GM18520 (cell line): ENCODE data around the gene MTAP.
"Not testable (repeated sequence)": the region's sequence is repeated elsewhere in the genome, so short reads cannot be mapped to it uniquely, and the experiment has no call there.

ENCODE experiments used
- ATAC-seq: cut with Tn5 transposase; IDR thresholded peaks from one replicate; pipeline ENCODE4 v1.9.1; 2021; ENCODE audit not compliant: unreplicated experiment

MTAP gene

GRCh38 chr9:21906881-21907280 is 104.4 kb downstream of the MTAP start:
- ATAC-seq = no peak

GRCh38 chr9:21919377-21920362 is 117.2 kb downstream of the MTAP start:
- peak; percentile 71 for ATAC-seq

- no peak for ATAC-seq
These were observed 121.3 kb downstream of the MTAP start for GRCh38 chr9:21923694-21924093.

GRCh38 chr9:21927752-21928151 is 125.3 kb downstream of the MTAP start:
- no peak for ATAC-seq

GRCh38 chr9:21931428-21931827 is 129.0 kb downstream of the MTAP start:
- ATAC-seq = no peak

GRCh38 chr9:21933281-21933680 is 130.8 kb downstream of the MTAP start:
- no peak for ATAC-seq

- no peak for ATAC-seq
These were observed 131.4 kb downstream of the MTAP start for GRCh38 chr9:21933865-21934264.

- ATAC-seq = no peak
These were observed 133.2 kb downstream of the MTAP start for GRCh38 chr9:21935631-21936030.

- ATAC-seq = no peak
These were observed 133.7 kb downstream of the MTAP start for GRCh38 chr9:21936161-21936560.

DNA sequence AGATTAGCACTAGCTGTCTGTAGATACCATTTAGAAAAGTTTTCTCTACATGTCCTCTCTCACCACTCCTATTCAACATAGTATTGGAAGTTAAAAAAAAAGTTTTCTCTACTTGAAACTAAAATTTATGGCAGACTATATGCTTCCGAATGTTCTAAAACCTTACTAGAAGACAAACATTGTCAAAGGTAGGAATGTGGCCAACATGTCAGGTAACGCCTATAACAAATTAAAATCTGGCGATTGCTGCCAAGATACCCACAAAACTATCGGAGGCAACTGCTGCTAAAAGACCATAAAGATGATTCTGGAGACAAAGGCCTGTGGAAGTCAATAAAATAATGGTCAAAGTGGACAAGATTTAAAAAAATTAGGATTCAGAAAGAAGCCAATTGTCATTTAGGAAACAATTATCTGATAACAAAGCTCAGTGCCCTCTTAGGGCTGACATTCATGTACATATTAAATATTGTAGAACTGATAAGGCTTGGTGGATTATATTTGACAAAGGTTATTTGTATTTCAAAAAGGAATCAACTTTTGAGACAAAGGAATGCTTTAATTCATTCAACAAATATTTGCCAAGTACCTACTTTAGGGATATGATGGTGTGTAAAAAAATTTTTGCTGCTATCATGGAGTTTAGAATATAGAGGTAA is 139.0 kb downstream of the MTAP start:
- no peak for ATAC-seq

DNA sequence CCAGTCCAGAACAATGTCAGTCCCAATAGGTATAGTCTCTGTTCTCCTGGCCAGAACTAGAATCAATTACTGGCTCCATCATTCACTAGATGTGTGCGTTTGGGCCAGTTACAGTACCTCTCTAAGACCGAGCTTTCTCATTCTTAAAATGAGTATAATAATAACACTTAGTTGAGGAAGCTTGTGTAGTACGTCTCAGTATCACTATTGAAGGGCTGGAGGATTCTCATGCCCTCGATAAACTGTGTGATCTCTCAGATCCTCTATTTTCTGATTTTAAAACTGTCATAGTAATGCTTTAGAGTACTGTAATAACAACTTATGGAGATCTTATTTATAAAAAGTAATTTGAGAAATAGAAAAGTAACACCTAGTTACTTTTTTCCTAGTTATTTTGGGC is 141.0 kb downstream of the MTAP start:
- ATAC-seq = no peak

GRCh38 chr9:21945606-21946005 is 143.2 kb downstream of the MTAP start:
- ATAC-seq = no peak

GRCh38 chr9:21958833-21959232 is 156.4 kb downstream of the MTAP start:
- no peak for ATAC-seq

- not testable (repeated sequence) for ATAC-seq
These were observed 156.8 kb downstream of the MTAP start for GRCh38 chr9:21959268-21959667.

DNA sequence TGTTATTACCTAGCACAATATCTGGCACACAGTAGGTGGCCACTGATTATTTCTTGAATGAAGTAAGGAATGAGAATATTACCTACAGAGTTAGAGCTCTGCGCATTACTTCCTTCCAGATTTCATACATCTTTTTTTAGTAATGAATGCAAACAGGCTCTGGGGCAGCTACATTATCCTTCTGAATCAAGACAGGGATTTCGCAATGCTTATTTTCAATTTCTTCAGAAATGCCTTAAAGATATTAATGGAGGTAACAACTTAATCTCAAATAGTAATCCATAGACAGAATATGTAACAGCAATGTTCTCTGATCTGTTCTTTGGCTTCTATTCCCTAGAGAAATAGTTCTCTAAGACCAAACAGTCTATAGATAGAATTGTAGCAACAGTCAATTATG is 159.1 kb downstream of the MTAP start:
- ATAC-seq = no peak

- peak; percentile 46 for ATAC-seq
These were observed 162.5 kb downstream of the MTAP start for GRCh38 chr9:21964925-21965385.

GRCh38 chr9:21965401-21965951 is 163.0 kb downstream of the MTAP start:
- ATAC-seq = peak; percentile 81

GRCh38 chr9:21966140-21966851 is 163.9 kb downstream of the MTAP start:
- ATAC-seq = no peak

DNA sequence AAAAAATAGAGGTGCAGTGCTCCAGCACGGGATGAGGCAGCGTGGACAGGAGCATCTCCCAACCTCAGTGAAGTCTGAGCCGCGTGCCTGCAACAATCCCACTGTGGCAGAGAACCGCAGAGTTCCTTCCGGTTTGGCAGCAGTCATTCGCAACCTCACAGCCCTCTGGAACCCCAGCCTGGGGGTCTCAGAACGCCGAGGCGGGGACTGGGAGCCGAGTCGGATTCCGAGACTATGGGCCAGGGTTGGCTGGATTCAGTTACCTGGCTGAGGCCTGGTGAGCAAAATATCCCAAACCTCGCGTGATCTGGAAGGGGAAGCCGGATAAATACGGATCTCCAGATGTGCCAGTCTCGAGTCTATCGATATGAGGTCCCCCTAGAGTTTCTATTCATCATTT is 164.7 kb downstream of the MTAP start:
- no peak for ATAC-seq

DNA sequence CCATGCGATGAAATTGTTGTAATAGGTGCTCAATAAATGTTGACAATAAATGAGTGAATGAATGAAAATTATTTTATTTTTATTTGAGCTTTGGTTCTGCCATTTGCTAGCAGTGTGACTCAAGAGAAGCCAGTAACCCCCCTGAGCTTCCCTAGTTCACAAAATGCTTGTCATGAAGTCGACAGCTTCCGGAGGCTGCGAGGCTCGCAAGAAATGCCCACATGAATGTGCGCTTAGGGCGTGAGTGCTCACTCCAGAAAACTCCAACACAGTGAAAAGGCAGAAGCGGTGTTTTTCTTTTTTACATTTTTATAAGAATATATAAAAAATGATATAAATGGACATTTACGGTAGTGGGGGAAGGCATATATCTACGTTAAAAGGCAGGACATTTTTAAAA is 165.3 kb downstream of the MTAP start:
- ATAC-seq = no peak

GRCh38 chr9:21968331-21969010 is 166.0 kb downstream of the MTAP start:
- ATAC-seq = no peak
